Smooth muscle cell (in vitro differentiated cells): ENCODE results near the gene C4orf50. TPM values are rescaled to one million over a fixed set of nuclear protein-coding genes. Genes with fewer than 3 reads are reported as not detected.

ENCODE experiments used
- DNase-seq: peaks from one replicate; lab custom pipeline; 2025; ENCODE audit not compliant: unreplicated experiment; lab: John Stamatoyannopoulos, UW
- H2AFZ ChIP-seq: fragments of 200-600 bp; sonication (generic); 2 replicates; pipeline ENCODE4 v1.6.0; 2016; ENCODE audit warnings: antibody characterized with exemption, low read depth, mild to moderate bottlenecking
- H3F3A ChIP-seq: fragments of 200-600 bp; sonication (generic); 2 replicates; pipeline ENCODE4 v1.6.0; 2017; ENCODE audit warnings: antibody characterized with exemption, low read depth
- H3K27ac ChIP-seq: fragments of 200-600 bp; sonication (generic); 2 replicates; pipeline ENCODE4 v1.5.1; 2016; ENCODE audit warnings: low read depth, mild to moderate bottlenecking
- H3K27me3 ChIP-seq: fragments of 200-600 bp; sonication (generic); 2 replicates; pipeline ENCODE4 v1.6.1; 2016; ENCODE audit warnings: low read depth, mild to moderate bottlenecking
- H3K36me3 ChIP-seq: fragments of 200-600 bp; sonication (generic); 2 replicates; pipeline ENCODE4 v1.5.1; 2016; ENCODE audit warnings: low read depth
- H3K4me1 ChIP-seq: fragments of 200-600 bp; sonication (generic); 2 replicates; pipeline ENCODE4 v1.5.1; 2016; ENCODE audit warnings: low read depth
- H3K4me2 ChIP-seq: fragments of 200-600 bp; sonication (generic); 2 replicates; pipeline ENCODE4 v1.6.0; 2016; ENCODE audit warnings: mild to moderate bottlenecking
- H3K4me3 ChIP-seq: fragments of 200-600 bp; sonication (generic); 2 replicates; pipeline ENCODE4 v1.5.1; 2016; ENCODE audit warnings: mild to moderate bottlenecking
- H3K79me2 ChIP-seq: fragments of 200-600 bp; sonication (generic); 2 replicates; pipeline ENCODE4 v1.6.0; 2016; ENCODE audit warnings: low read depth, mild to moderate bottlenecking
- H3K9ac ChIP-seq: fragments of 200-600 bp; sonication (generic); 2 replicates; pipeline ENCODE4 v1.6.0; 2016; ENCODE audit warnings: low read depth
- H3K9me3 ChIP-seq: fragments of 200-600 bp; sonication (generic); replicated peaks from 2 replicates; pipeline ENCODE4 v1.5.1; 2016; ENCODE audit warnings: low read depth
- H4K20me1 ChIP-seq: fragments of 200-600 bp; sonication (generic); 2 replicates; pipeline ENCODE4 v1.6.0; 2016; ENCODE audit warnings: low read depth
- WGBS: methylation state at CpG from one replicate; pipeline ENCODE4 v1.1.7; 2016; ENCODE audit warnings: low lambda C conversion rate; 5-methylcytosine and 5-hydroxymethylcytosine counted together
- polyA plus RNA-seq: library from polyadenylated mRNA; unstranded; fragments of >200 nt; fragmentation: Nextera tagmentation; extraction: Ambion mirVana; gene quantifications from 2 replicates; pipeline ENCODE4 v1.2.1, GENCODE V29; 2016
- total RNA-seq: library from RNA; depleted of rRNA; stranded (reverse); fragments of >200 nt; gene quantifications from 2 replicates; pipeline ENCODE4 v1.2.3, GENCODE V29; 2014
- TF ChIP-seq, protein P1 (sequence below): fragments of 200-600 bp; sonication (generic); IDR thresholded peaks from 2 replicates; pipeline ENCODE4 v1.5.1; 2017; ENCODE audit warnings: borderline replicate concordance, mild to moderate bottlenecking, antibody characterized with exemption; ENCODE audit not compliant: insufficient read depth, poor library complexity, severe bottlenecking

C4orf50 gene
- total and polyA plus RNA-seq, 2 experiments from 2014 or later: not detected

DNA sequence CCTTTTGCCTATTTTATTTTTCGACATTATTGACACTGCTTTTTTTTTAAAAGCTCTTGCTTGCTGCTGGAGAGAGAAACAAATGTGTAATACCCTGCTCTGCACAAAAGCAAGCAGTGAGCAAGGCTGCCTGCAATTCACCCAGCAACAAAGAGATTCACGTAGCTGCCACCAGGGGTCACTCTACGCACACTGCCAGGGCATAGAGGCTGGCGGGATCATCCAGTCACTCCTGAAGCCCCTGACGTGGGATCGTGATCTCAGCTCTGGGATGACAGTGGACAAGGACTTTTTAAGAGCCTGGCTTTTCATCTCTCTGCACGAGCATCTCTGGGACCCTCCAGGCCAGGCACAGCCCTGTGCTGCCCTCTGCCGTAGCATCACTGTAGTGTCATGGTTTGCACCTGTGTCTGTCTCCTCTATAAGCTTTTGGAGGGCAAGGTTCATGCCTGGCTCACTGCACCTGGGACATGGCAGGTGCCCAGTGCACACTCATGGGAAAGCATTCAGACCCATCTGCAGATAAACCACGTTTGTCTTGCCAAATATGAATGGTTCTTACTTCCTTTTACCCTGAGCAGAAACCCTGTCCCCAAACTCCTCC lies 19.8 kb downstream of the C4orf50 start:
- Histone ChIP-seq H3K36me3 (no peaks in the 10 kb centered on the region), H3F3A (no peaks in the 10 kb centered on the region), H3K27me3 (peaks cover 10% of the 10 kb centered on the region), H3K9me3 (no peaks in the 10 kb centered on the region), H3K4me2 (no peak overlapping the region), H3K9ac (no peak overlapping the region), H2AFZ (no peak overlapping the region), H3K27ac (no peak overlapping the region), H3K4me1 (no peaks in the 10 kb centered on the region), H4K20me1 (no peaks in the 10 kb centered on the region), H3K4me3 (no peak overlapping the region), H3K79me2 (no peaks in the 10 kb centered on the region)
- peak; percentile 20 for DNase-seq
- TF ChIP-seq, protein P1, sequence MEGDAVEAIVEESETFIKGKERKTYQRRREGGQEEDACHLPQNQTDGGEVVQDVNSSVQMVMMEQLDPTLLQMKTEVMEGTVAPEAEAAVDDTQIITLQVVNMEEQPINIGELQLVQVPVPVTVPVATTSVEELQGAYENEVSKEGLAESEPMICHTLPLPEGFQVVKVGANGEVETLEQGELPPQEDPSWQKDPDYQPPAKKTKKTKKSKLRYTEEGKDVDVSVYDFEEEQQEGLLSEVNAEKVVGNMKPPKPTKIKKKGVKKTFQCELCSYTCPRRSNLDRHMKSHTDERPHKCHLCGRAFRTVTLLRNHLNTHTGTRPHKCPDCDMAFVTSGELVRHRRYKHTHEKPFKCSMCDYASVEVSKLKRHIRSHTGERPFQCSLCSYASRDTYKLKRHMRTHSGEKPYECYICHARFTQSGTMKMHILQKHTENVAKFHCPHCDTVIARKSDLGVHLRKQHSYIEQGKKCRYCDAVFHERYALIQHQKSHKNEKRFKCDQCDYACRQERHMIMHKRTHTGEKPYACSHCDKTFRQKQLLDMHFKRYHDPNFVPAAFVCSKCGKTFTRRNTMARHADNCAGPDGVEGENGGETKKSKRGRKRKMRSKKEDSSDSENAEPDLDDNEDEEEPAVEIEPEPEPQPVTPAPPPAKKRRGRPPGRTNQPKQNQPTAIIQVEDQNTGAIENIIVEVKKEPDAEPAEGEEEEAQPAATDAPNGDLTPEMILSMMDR: peak; percentile 90
- 10% methylated on average over 9 of the region's 9 CpGs for WGBS

DNA sequence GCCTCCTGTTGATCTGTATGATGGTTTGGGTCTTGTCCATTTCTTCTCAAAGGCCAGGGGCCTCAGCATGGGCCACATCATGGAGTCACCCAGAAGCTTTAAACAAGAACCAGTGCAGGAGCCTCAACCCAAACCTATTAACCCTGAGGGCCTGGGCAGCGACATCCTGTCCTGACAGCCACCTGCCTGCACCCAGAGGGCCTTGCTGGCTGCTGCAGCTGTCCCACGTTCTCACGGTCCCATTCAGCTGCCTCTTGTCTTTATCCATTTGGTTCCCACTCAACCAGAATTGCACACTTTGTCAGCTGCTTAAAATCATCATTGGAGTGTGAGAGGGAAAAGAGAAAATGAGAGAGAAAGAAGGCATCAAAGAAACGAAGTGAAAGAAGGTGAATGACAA lies 21.6 kb downstream of the C4orf50 start:
- Histone ChIP-seq H3K27ac (no peak overlapping the region), H3K79me2 (no peaks in the 10 kb centered on the region), H3K9me3 (no peaks in the 10 kb centered on the region), H3K36me3 (no peaks in the 10 kb centered on the region), H3K4me2 (no peak overlapping the region), H2AFZ (no peak overlapping the region), H3K27me3 (peaks cover 10% of the 10 kb centered on the region), H3F3A (no peaks in the 10 kb centered on the region), H3K9ac (no peak overlapping the region), H3K4me3 (no peak overlapping the region), H4K20me1 (no peaks in the 10 kb centered on the region), H3K4me1 (no peaks in the 10 kb centered on the region)
- WGBS: 78% methylated on average over 4 of the region's 4 CpGs
- DNase-seq: no peak
- TF ChIP-seq, protein P1: no peak

DNA sequence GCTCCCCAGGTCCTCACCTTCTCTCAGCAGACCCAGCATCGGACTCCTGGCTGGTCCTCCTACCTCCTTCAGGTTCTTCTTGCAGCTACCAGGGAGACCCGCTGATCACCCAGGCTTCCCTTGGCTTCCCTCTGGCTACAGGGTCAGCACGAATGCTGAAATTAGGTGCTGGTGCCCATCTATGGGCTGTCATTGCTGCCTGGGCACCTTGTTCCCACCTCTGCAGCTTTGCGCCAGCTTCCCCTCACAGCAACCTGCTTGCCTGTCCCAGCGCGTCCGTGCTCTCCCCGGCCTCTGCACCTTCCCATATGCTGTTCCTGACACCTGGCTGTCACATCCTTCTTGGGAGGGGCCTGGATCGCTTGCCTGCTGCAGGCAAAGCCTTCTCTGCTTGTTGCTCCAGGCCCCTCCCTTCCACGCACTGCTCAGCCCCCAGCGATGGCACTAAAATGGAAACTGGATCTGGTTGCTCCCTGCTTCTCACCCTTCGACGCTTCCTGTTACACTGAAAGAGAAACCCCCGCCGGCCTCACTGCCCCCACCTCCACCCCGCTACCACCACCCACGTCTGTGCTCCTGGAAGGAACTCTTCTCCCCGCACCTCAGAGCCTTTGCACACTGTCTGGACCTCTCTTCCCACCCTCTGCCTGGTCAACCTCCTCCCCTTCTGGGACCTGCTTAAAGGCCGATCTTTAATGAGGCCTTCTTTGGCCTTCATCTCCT lies 22.2 kb downstream of the C4orf50 start:
- Histone ChIP-seq H3K4me3 (no peak overlapping the region), H3K79me2 (no peaks in the 10 kb centered on the region), H3K4me1 (no peaks in the 10 kb centered on the region), H3K36me3 (no peaks in the 10 kb centered on the region), H3K4me2 (no peak overlapping the region), H4K20me1 (no peaks in the 10 kb centered on the region), H2AFZ (no peak overlapping the region), H3F3A (no peaks in the 10 kb centered on the region), H3K9ac (no peak overlapping the region), H3K9me3 (no peaks in the 10 kb centered on the region), H3K27me3 (peaks cover 8% of the 10 kb centered on the region), H3K27ac (no peak overlapping the region)
- no peak for DNase-seq
- WGBS: 85% methylated on average over 14 of the region's 19 CpGs
- TF ChIP-seq, protein P1: no peak
